Epithelial cell of esophagus (primary cell): ENCODE measurements around the gene IGLL5.

ENCODE experiments used
- DNase-seq: peaks from one replicate; pipeline ENCODE4 v3.0.0; 2010; ENCODE audit warnings: low read depth
- H3K4me3 ChIP-seq: 2 replicates; pipeline ENCODE4 v1.5.1; 2011; ENCODE audit warnings: mild to moderate bottlenecking, low read length, control low read depth
- CTCF ChIP-seq: IDR thresholded peaks from 2 replicates; pipeline ENCODE4 v1.5.1; 2011; ENCODE audit warnings: low read depth, mild to moderate bottlenecking, low read length, control low read depth, inconsistent platforms; ENCODE audit not compliant: insufficient read depth; ENCODE audit errors: missing control alignments

IGLL5 gene

GRCh38 chr22:22911327-22912134, 23.9 kb downstream of the IGLL5 start:
- TF ChIP-seq CTCF = no peak
- no peak overlapping the region for H3K4me3 ChIP-seq
- DNase-seq = no peak

GRCh38 chr22:22912135-22912987, 24.7 kb downstream of the IGLL5 start:
- no peak for TF ChIP-seq CTCF
- no peak for DNase-seq
- H3K4me3 ChIP-seq = no peak overlapping the region

DNA sequence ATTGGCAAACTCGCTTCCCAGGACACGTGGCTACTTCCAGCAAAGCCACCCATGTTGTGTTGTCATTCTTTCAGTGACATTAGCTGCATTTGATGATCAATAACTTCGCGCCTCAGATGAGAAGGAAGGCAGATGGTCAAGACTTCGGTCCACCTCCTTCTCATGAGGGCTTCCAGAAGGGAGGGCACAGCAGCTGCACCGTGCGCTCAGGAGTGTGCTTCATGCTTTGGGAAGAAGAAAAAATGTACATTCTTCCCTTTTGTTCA, 25.3 kb downstream of the IGLL5 start:
- no peak overlapping the region for H3K4me3 ChIP-seq
- DNase-seq = no peak
- no peak for TF ChIP-seq CTCF

DNA sequence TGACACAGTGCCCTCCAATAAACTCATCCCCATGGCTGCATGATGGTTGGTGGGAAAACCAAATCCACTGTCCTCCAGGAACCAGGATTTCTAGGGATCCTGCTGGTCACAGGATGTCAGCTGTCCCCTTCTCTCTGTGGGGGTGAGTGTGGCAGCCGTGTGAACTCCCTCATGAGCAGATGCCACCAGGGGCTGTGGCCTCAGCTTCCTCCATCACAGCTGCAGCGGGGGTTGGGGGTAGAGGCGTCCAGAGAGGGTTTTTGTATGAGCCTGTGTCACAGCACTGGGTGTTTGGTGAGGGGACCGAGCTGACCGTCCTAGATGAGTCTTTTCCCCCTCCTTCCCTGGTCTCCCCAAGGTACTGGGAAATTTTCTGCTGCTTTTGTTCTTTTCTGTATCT, 26.4 kb downstream of the IGLL5 start:
- no peak for TF ChIP-seq CTCF
- DNase-seq = no peak
- no peak overlapping the region for H3K4me3 ChIP-seq

- TF ChIP-seq CTCF = no peak
- DNase-seq = no peak
- no peak overlapping the region for H3K4me3 ChIP-seq
Observed at GRCh38 chr22:22914726-22915669, 27.4 kb downstream of the IGLL5 start.

DNA sequence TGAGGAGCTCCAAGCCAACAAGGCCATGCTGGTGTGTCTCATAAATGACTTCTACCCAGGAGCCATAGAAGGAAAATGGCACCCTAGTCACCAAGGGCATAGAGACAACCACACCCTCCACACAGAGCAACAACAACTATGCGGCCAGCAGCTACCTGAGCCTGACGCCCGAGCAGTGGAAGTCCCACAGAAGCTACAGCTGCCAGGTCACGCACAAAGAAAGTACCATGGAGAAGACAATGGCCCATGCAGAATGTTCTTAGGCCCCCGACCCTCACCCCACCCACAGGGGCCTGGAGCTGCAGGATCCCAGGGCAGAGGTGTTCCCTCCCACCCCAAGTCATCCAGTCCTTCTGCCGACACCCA, 28.0 kb downstream of the IGLL5 start:
- TF ChIP-seq CTCF = no peak
- no peak for DNase-seq
- no peak overlapping the region for H3K4me3 ChIP-seq
